ENCODE measurements around the gene STRIP2.

DNA sequence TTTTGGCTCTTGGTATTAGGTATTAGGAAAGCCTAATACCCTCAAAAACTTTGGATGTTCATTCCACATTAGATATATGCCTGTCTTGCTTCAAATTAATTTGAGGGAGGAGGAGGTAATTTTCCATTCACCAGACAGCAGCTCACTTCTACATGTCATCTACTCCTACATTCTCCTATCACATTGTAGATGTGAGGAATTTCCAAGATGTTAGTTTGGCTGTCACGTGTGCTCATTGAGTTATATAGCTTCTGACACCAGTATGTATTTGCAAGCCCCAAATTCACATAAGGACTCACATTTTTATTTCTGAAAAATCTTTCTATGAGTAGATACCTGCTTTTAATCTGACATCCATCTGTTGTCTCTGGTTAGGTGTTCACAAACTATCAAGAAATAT lies 45.6 kb downstream of the STRIP2 start:
- TF ChIP-seq, protein P1, sequence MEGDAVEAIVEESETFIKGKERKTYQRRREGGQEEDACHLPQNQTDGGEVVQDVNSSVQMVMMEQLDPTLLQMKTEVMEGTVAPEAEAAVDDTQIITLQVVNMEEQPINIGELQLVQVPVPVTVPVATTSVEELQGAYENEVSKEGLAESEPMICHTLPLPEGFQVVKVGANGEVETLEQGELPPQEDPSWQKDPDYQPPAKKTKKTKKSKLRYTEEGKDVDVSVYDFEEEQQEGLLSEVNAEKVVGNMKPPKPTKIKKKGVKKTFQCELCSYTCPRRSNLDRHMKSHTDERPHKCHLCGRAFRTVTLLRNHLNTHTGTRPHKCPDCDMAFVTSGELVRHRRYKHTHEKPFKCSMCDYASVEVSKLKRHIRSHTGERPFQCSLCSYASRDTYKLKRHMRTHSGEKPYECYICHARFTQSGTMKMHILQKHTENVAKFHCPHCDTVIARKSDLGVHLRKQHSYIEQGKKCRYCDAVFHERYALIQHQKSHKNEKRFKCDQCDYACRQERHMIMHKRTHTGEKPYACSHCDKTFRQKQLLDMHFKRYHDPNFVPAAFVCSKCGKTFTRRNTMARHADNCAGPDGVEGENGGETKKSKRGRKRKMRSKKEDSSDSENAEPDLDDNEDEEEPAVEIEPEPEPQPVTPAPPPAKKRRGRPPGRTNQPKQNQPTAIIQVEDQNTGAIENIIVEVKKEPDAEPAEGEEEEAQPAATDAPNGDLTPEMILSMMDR (IDR thresholded peaks at IDR 0.05) = no peak
- TF ChIP-seq EZH2 (IDR thresholded peaks at IDR 0.05; ENCODE audit: borderline replicate concordance, insufficient read depth, low read depth, low read length, poor library complexity, severe bottlenecking) = no peak
